Fibroblast of mammary gland (primary cell): ENCODE data around the gene PFN3.

Experiments
- DNase-seq: peaks from one replicate; pipeline ENCODE4 v3.0.0-alpha.2; 2010; ENCODE audit warnings: low read depth
- H3K4me3 ChIP-seq: 2 replicates; pipeline ENCODE4 v1.5.1; 2011; ENCODE audit warnings: low read depth, mild to moderate bottlenecking, low read length, moderate library complexity; ENCODE audit not compliant: control insufficient read depth
- TF ChIP-seq, protein P1 (sequence below): conservative IDR thresholded peaks from 2 replicates; pipeline ENCODE4 v1.5.1; 2011; ENCODE audit warnings: low read depth, low read length, inconsistent platforms; ENCODE audit not compliant: control insufficient read depth, insufficient read depth

Gene PFN3

GRCh38 chr5:177442066-177442826 lies 41.8 kb upstream of the PFN3 start:
- no peak overlapping the region for H3K4me3 ChIP-seq
- DNase-seq: no peak
- TF ChIP-seq, protein P1, sequence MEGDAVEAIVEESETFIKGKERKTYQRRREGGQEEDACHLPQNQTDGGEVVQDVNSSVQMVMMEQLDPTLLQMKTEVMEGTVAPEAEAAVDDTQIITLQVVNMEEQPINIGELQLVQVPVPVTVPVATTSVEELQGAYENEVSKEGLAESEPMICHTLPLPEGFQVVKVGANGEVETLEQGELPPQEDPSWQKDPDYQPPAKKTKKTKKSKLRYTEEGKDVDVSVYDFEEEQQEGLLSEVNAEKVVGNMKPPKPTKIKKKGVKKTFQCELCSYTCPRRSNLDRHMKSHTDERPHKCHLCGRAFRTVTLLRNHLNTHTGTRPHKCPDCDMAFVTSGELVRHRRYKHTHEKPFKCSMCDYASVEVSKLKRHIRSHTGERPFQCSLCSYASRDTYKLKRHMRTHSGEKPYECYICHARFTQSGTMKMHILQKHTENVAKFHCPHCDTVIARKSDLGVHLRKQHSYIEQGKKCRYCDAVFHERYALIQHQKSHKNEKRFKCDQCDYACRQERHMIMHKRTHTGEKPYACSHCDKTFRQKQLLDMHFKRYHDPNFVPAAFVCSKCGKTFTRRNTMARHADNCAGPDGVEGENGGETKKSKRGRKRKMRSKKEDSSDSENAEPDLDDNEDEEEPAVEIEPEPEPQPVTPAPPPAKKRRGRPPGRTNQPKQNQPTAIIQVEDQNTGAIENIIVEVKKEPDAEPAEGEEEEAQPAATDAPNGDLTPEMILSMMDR: no peak

GRCh38 chr5:177440990-177441780 lies 40.7 kb upstream of the PFN3 start:
- TF ChIP-seq, protein P1: no peak
- DNase-seq: no peak
- no peak overlapping the region for H3K4me3 ChIP-seq

- H3K4me3 ChIP-seq: no peak overlapping the region
- TF ChIP-seq, protein P1: no peak
- no peak for DNase-seq
These were observed 39.9 kb upstream of the PFN3 start for GRCh38 chr5:177440211-177440989.

DNA sequence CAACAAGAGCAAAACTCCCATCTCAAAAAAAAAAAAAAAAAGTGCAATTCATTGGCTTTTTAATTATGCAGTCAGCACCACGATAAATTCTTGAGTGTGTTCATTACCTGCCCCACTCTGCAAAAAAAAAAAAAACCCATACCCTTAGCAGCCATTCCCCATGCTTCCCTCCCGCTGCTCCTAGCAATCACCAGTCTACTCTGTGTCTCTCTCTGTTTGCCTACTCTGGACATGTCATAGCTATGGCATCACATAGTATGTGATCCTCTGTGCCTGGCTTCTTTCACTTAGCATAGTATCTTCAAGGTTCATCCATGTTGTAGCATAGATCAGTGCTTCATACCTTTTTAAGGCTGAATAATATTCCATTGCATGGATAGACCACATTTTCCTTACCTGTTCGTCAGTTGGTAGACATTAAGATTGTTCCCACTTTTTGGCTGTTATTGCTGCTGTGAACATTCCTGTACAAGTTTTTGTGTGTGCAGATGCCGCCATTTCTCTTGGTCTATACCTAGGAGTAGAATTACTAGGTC lies 39.1 kb upstream of the PFN3 start:
- TF ChIP-seq, protein P1: no peak
- no peak for DNase-seq

DNA sequence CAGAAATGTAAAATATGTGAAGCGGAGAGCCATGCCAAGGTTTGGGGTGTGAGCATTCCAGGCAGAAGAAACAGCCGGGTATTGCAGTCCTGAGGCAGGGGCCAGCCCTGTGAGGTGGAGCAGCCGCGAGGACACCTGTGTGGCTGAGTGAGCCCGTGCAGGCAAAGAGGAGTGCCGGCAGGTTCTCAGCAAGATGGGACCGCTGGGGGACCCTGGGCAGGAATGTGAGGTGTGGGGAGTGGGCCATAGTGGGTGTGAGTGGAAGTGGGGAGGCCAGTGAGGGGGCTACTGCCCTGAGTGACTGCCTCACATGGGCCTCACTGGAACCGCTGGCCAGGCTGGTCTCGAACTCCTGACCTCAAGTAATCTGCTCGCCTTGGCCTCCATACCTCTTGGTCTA lies 38.0 kb upstream of the PFN3 start:
- H3K4me3 ChIP-seq: no peak overlapping the region
- DNase-seq: no peak
- TF ChIP-seq, protein P1: no peak

More for the DNA sequence above, 39.1 kb upstream of the PFN3 start:
- no peak overlapping the region for H3K4me3 ChIP-seq

- no peak for DNase-seq
- TF ChIP-seq, protein P1: no peak
- no peak overlapping the region for H3K4me3 ChIP-seq
These were observed 37.2 kb upstream of the PFN3 start for GRCh38 chr5:177437623-177438022.
